Retinal pigment epithelial cell (primary cell): ENCODE measurements around the gene NMT1.
"Not testable (repeated sequence)": the region's sequence is repeated elsewhere in the genome, so short reads cannot be mapped to it uniquely, and the experiment has no call there.

ENCODE experiments used
- DNase-seq: peaks from one replicate; pipeline ENCODE4 v3.0.0-alpha.2; 2010; ENCODE audit warnings: low read depth
- H3K4me3 ChIP-seq: 2 replicates; pipeline ENCODE4 v1.5.1; 2011; ENCODE audit warnings: mild to moderate bottlenecking, low read length, control low read depth, moderate library complexity
- CTCF ChIP-seq: conservative IDR thresholded peaks from 2 replicates; pipeline ENCODE4 v1.5.1; 2011; ENCODE audit warnings: low read depth, low read length, control low read depth, inconsistent platforms

NMT1 gene

GRCh38 chr17:45048795-45049563 is 12.1 kb upstream of the NMT1 start:
- no peak for DNase-seq
- no peak overlapping the region for H3K4me3 ChIP-seq
- peak; percentile 35 for TF ChIP-seq CTCF

- peak overlapping the region; percentile 69 for H3K4me3 ChIP-seq
- TF ChIP-seq CTCF: no peak
- DNase-seq: no peak
These were observed 10.5 kb upstream of the NMT1 start for GRCh38 chr17:45050481-45051059.

GRCh38 chr17:45051060-45051719 is 9.9 kb upstream of the NMT1 start, which contains the start of gene DCAKD:
DCAKD (minus strand) TSS chr17:45051632; CDS start chr17:45034885, 16,747 bp downstream.
- H3K4me3 ChIP-seq: peak within 1 kb of the TSS; percentile 69
- peak; percentile 81 for DNase-seq
- no peak for TF ChIP-seq CTCF

GRCh38 chr17:45051720-45052051 is 9.4 kb upstream of the NMT1 start:
- H3K4me3 ChIP-seq, DNase-seq: not testable (repeated sequence)

- no peak for TF ChIP-seq CTCF
- H3K4me3 ChIP-seq: peak overlapping the region; percentile 69
- no peak for DNase-seq
These were observed 8.9 kb upstream of the NMT1 start for GRCh38 chr17:45052052-45052772.

- no peak for DNase-seq
- TF ChIP-seq CTCF: no peak
- H3K4me3 ChIP-seq: peak overlapping the region; percentile 86
These were observed 728 bp upstream of the NMT1 start for GRCh38 chr17:45060382-45060796.

GRCh38 chr17:45061606-45062205 is 589 bp downstream of the NMT1 start:
- peak overlapping the region; percentile 86 for H3K4me3 ChIP-seq
- no peak for TF ChIP-seq CTCF

More at GRCh38 chr17:45061606-45062205, 589 bp downstream of the NMT1 start:
- no peak for DNase-seq
